Transverse colon (tissue), 4 donors: ENCODE results near the gene IL12B. TPM values are rescaled to one million over a fixed set of nuclear protein-coding genes. Genes with fewer than 3 reads are reported as not detected.

Source experiments
- DNase-seq: peaks from one replicate; pipeline ENCODE4 v3.0.0-alpha.2; 2019
- H3K27ac ChIP-seq, 4 donors: fragments of 200-600 bp; sonication (generic); 2 replicates each; pipeline ENCODE4 v1.5.1; 2016 to 2018; ENCODE audit warnings: inconsistent platforms in 4 of 4
- H3K27me3 ChIP-seq: fragments of 200-600 bp; sonication (generic); 2 replicates; pipeline ENCODE4 v1.5.1; 2017; ENCODE audit warnings: inconsistent platforms
- H3K36me3 ChIP-seq, 4 donors: fragments of 200-600 bp; sonication (generic); 2 replicates each; pipeline ENCODE4 v1.5.1; 2017 to 2019; ENCODE audit warnings: inconsistent platforms in 4 of 4
- H3K4me1 ChIP-seq, 4 donors: fragments of 200-600 bp; sonication (generic); 2 replicates each; pipeline ENCODE4 v1.5.1; 2017 to 2020; ENCODE audit warnings: inconsistent platforms in 4 of 4
- H3K4me3 ChIP-seq, 4 donors: fragments of 200-600 bp; sonication (generic); 1 replicate in 1 of 4; 2 replicates in 3 of 4; pipeline versions ENCODE4 v1.5.1 to v1.6.1; 2017 to 2019; ENCODE audit warnings: inconsistent platforms in 4 of 4
- H3K9me3 ChIP-seq, 2 donors: fragments of 200-600 bp; sonication (generic); 2 replicates each; pipeline ENCODE4 v1.5.1; 2017 to 2019; ENCODE audit warnings: inconsistent platforms in 2 of 2
- CTCF ChIP-seq, 5 experiments: fragments of 200-600 bp in 3 of 5; fragments of 450-650 bp in 2 of 5; sonication (generic) in 3 of 5; IDR thresholded peaks; 1 replicate in 2 of 5; 2 replicates in 3 of 5; pipeline ENCODE4 v1.5.1; 2016 to 2017; ENCODE audit warnings: antibody characterized with exemption in 5 of 5, inconsistent platforms in 3 of 5, mild to moderate bottlenecking in 2 of 5, moderate library complexity in 1 of 5
- EP300 ChIP-seq: sonication (generic); formaldehyde crosslinking; IDR thresholded peaks from one replicate; pipeline ENCODE4 v1.6.1; 2017; ENCODE audit warnings: antibody characterized with exemption, low read depth
- POLR2A ChIP-seq: fragments of 450-650 bp; IDR thresholded peaks from one replicate; pipeline ENCODE4 v1.6.1; 2016; ENCODE audit warnings: antibody characterized with exemption, mild to moderate bottlenecking, moderate library complexity
- POLR2AphosphoS5 ChIP-seq, 3 donors: sonication (generic); formaldehyde crosslinking; IDR thresholded peaks; one replicate each; pipeline ENCODE4 v1.6.1; 2016; ENCODE audit warnings: antibody characterized with exemption in 3 of 3
- WGBS, 2 donors: methylation state at CpG; one replicate each; pipeline ENCODE4 v1.1.5; 2018; ENCODE audit warnings: low coverage in 1 of 2; 5-methylcytosine and 5-hydroxymethylcytosine counted together
- in situ Hi-C, 4 donors: fragments of 200-750 bp; cut with MboI; loops; one replicate each; pipeline versions ENCODE4 v1.15.0 to v1.15.1; 2017; ENCODE audit warnings: low sequenced_read_pairs in 3 of 4, low pct_ligation_motif_present in 1 of 4, low pct_unique_long_range_greater_than_20kb in 1 of 4
- intact Hi-C: fragments of 100-400 bp; cut with DNase I; formaldehyde crosslinking; loops from one replicate; pipeline ENCODE4 v1.15.1; 2023; ENCODE audit warnings: low total_unique reads
- total RNA-seq, 4 donors: library from RNA; depleted of rRNA; stranded (reverse); fragments of >200 nt; gene quantifications; one replicate each; pipeline ENCODE4 v1.1.0, GENCODE V29; 2016

IL12B gene
- total RNA-seq, 4 donors from 2014 or later: not detected

- Histone ChIP-seq H3K9me3 (no peaks in the 10 kb centered on the region), H3K27me3 (peaks cover 6% of the 10 kb centered on the region), H3K27ac (no peak overlapping the region), H3K4me1 (no peaks in the 10 kb centered on the region), H3K36me3 (no peaks in the 10 kb centered on the region), H3K4me3 (no peak overlapping the region)
- peak; percentile 41 for DNase-seq
- in situ Hi-C loops (loop anchor here in 2 of 4 donors (10.0 to 25.0 kb wide), 2 partner anchors 162 to 671 kb away; no protein-coding TSS in a partner anchor), intact Hi-C loops (loop anchor here (5.0 kb wide), 1 partner anchor 654 kb away; no protein-coding TSS in a partner anchor)
- WGBS, 2 donors: 85% methylated on average over 3 to 9 of the region's 9 CpGs
- no peak for TF ChIP-seq POLR2A
- no peak for TF ChIP-seq POLR2AphosphoS5 (IDR thresholded peaks at IDR 0.05)
- TF ChIP-seq EP300: no peak
- TF ChIP-seq CTCF (IDR thresholded peaks at IDR 0.05): peak; percentile 33 to 55 (median 50)
Observed at GRCh38 chr5:159316519-159317383, 13.5 kb downstream of the IL12B start.

GRCh38 chr5:159313197-159313596, 17.1 kb downstream of the IL12B start:
- TF ChIP-seq CTCF (IDR thresholded peaks at IDR 0.05): no peak
- TF ChIP-seq POLR2AphosphoS5 (IDR thresholded peaks at IDR 0.05): no peak
- no peak for TF ChIP-seq EP300
- TF ChIP-seq POLR2A: no peak
- Histone ChIP-seq H3K27ac (no peak overlapping the region), H3K4me1 (peaks cover 0 to 11% (median 4%) of the 10 kb centered on the region in 4 donors), H3K27me3 (peaks cover 37% of the 10 kb centered on the region), H3K9me3 (no peaks in the 10 kb centered on the region), H3K4me3 (no peak overlapping the region), H3K36me3 (no peaks in the 10 kb centered on the region)
- intact Hi-C loops (no loop called here), in situ Hi-C loops (loop anchor here in 2 of 4 donors (10.0 to 25.0 kb wide), 2 partner anchors 158 to 674 kb away; no protein-coding TSS in a partner anchor)
- WGBS, 2 donors: 85 to 91% methylated on average over 2 of the region's 2 CpGs
- no peak for DNase-seq

- Histone ChIP-seq H3K36me3 (no peaks in the 10 kb centered on the region), H3K27ac (no peak overlapping the region), H3K27me3 (peaks cover 37% of the 10 kb centered on the region), H3K4me3 (peak overlapping the region in 3 of 4 donors; percentile 6 to 42 (median 9)), H3K4me1 (peaks cover 0 to 11% (median 4%) of the 10 kb centered on the region in 4 donors), H3K9me3 (no peaks in the 10 kb centered on the region)
- in situ Hi-C loops (loop anchor here in 2 of 4 donors (10.0 to 25.0 kb wide), 2 partner anchors 156 to 676 kb away; no protein-coding TSS in a partner anchor), intact Hi-C loops (no loop called here)
- WGBS, 2 donors: 28 to 35% methylated on average over 7 of the region's 7 CpGs
- TF ChIP-seq POLR2AphosphoS5 (IDR thresholded peaks at IDR 0.05) (no peak), EP300 (no peak), POLR2A (no peak), CTCF (IDR thresholded peaks at IDR 0.05) (no peak)
- no peak for DNase-seq
Observed at GRCh38 chr5:159311063-159311462, 19.2 kb downstream of the IL12B start.

- Histone ChIP-seq H3K27ac (no peak overlapping the region), H3K27me3 (peaks cover 37% of the 10 kb centered on the region), H3K36me3 (no peaks in the 10 kb centered on the region), H3K9me3 (no peaks in the 10 kb centered on the region), H3K4me1 (peaks cover 0 to 11% (median 4%) of the 10 kb centered on the region in 4 donors), H3K4me3 (peak overlapping the region in 3 of 4 donors; percentile 6 to 42 (median 9))
- intact Hi-C loops: no loop called here
- DNase-seq: peak; percentile 55
- WGBS, 2 donors: 2% methylated on average over 26 of the region's 26 CpGs; no CpG with 5 or more reads in 1 of the 2 donors
- in situ Hi-C loops: loop anchor here in 2 of 4 donors (10.0 to 25.0 kb wide), 2 partner anchors 156 to 677 kb away; no protein-coding TSS in a partner anchor
- no peak for TF ChIP-seq CTCF (IDR thresholded peaks at IDR 0.05)
- TF ChIP-seq POLR2A: no peak
- no peak for TF ChIP-seq POLR2AphosphoS5 (IDR thresholded peaks at IDR 0.05)
- TF ChIP-seq EP300: no peak
Observed at GRCh38 chr5:159310511-159310910, 19.8 kb downstream of the IL12B start.
